Diencephalon (tissue), 1 donor: ENCODE results near the gene PLS1. TPM values are rescaled to one million over a fixed set of nuclear protein-coding genes. Genes with fewer than 3 reads are reported as not detected.

Experiments
- small RNA-seq: library from RNA; depleted of rRNA; stranded (forward); fragments of <200 nt; gene quantifications from one replicate; pipeline ENCODE3, GENCODE V24; 2014
- total RNA-seq: library from RNA; depleted of rRNA; stranded (reverse); fragments of >200 nt; gene quantifications from one replicate; pipeline ENCODE4 v1.2.3, GENCODE V29; 2014

The PLS1 gene, protein sequence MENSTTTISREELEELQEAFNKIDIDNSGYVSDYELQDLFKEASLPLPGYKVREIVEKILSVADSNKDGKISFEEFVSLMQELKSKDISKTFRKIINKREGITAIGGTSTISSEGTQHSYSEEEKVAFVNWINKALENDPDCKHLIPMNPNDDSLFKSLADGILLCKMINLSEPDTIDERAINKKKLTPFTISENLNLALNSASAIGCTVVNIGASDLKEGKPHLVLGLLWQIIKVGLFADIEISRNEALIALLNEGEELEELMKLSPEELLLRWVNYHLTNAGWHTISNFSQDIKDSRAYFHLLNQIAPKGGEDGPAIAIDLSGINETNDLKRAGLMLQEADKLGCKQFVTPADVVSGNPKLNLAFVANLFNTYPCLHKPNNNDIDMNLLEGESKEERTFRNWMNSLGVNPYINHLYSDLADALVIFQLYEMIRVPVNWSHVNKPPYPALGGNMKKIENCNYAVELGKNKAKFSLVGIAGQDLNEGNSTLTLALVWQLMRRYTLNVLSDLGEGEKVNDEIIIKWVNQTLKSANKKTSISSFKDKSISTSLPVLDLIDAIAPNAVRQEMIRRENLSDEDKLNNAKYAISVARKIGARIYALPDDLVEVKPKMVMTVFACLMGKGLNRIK
- total RNA-seq: 4.6 TPM

DNA sequence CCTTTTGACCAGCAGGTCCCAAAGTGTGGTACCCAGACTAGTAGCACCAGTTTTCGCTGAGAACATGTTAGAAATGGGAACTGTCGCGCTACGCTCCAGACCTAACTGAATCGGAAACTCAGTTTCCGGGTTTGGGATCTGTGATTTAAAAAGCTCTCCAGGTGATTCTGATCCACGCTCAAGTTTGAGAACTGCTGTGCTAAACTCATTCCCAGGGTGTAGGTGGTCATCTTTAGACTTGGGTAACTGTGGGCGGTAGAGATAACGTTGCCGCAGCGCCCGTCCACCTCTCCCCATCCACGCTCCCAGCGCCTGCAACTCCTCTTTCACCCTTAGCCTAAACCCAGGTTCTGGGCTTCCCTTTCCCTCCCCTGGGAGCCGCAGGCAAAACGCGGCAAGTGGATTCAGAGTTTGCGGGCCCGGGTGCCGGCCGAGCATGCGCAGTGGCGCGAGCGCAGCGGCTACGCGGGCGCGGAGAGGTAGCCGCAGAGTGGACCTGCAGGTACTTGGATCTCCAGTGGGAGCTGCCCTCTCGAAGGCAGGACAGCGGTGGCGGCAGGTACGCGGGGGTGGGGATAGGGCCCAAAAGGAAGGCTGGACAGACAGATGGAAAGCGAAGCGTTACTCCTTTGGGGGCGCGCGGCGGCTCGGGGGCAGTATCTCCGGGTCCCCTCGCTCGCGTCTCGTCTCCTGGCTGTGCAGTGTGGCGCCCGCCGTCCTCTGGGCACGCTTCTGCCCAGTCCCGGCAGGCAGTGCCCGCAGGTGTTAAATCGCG, at the start of gene PLS1:
Gene PLS1 (plus strand): TSS at position 443 of the 775 bp plus-strand sequence. CDS start 67,845 bp downstream, outside the sequence.

DNA sequence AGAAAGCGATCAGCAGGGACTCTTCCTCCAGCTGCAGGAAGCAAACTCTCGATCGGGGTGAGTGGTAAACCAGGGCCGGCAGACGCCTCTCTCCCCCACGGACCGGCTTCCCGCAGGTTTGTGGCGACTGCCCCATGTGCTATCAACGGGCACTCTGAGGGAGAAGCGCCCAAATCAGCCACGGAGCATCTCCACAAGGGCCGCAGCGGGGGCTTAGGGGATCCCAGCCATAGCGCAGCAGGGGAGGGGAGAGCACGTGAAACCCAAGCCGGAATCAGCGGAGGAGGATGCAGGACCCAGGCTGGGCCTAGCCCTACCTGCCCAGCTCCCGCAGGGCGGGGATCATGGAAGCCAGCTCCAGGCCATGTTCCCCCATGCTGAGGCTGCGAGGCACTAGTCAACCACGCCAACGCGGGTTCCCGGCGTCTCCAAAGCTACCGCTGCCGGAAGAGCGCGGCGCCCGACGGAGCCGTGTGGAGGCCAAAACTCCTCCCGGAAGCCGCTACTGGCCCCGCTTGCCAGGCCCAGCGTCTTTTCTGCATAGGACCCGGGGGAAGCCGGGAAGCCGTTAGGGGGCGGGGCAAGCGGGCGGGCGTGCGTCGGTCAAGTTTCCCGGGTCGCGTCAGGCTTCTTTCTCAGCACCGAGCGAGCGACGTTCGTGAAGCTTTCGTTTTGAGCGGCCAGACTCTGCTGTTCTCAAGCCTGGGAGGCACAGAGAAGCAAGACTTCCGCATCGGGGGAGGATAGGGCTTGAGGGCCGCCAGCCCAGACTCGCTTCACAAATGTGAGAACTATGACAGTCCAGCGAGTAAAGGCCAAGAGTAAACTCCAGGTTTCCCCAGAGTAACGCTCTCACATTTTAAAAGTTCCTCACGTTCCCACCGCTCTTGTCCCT, 17.6 kb upstream of the PLS1 start, which contains the start of gene ATR:
Gene ATR (minus strand): TSS at position 405 of the 895 bp plus-strand sequence. CDS start 29 bp downstream, at position 376.

DNA sequence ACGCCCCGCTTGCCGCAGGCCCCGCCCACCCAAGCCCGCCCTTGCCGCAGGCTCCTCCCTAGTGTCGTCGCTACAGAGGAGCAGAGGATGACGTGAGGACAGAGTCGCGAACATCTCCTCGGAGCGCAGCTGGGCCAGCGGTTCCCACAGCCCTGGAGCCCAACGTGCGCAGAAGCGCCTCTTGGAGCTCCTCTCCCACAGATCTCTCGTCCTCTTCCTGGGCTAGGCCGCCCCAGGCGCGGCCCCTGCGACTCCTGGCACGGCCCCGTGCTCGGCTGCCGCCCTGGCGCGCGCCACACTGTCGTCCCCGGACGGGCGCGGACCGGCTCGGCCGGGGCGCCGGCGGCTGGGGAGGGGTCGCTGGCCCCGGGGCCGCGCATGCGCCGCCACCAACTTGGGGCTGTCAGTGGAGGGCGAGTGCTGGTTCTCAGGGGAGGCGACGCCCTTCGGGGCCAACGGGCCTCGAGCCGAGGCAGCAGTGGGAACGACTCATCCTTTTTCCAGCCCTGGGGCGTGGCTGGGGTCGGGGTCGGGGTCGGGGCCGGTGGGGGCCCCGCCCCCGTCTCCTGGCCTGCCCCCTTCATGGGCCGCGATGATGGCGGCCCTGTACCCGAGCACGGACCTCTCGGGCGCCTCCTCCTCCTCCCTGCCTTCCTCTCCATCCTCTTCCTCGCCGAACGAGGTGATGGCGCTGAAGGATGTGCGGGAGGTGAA, 127.9 kb downstream of the PLS1 start, which contains the start of gene TRPC1:
Gene TRPC1 (plus strand): TSS at position 67 of the 714 bp plus-strand sequence. CDS start 526 bp downstream, at position 593.

Small RNAs within 50 kb of the gene (small RNA-seq; reads per million reads assigned to genes)
- not detected for gene RNA5SP143

Other genes with a start within 250 kb of the PLS1 start
- gene XRN1, start 148.4 kb upstream of the PLS1 start, total RNA-seq: 61.6 TPM
- gene ATR, start 17.7 kb upstream of the PLS1 start, total RNA-seq: 33.7 TPM
- gene TRPC1, start 127.6 kb downstream of the PLS1 start, total RNA-seq: 95.3 TPM